Uterus (tissue), 2 donors: ENCODE results near the gene CHMP5.

Experiments used
- CTCF ChIP-seq, 4 experiments: fragments of 200-600 bp in 2 of 4; fragments of 450-650 bp in 2 of 4; sonication (generic) in 2 of 4; IDR thresholded peaks; one replicate each; pipeline ENCODE4 v1.5.1; 2016 to 2019; ENCODE audit warnings: antibody characterized with exemption in 4 of 4, mild to moderate bottlenecking in 2 of 4, moderate library complexity in 1 of 4
- POLR2A ChIP-seq, 2 donors: fragments of 450-650 bp; IDR thresholded peaks; one replicate each; pipeline ENCODE4 v1.6.1; 2016; ENCODE audit warnings: antibody characterized with exemption in 2 of 2, mild to moderate bottlenecking in 1 of 2, moderate library complexity in 1 of 2

- no peak for TF ChIP-seq CTCF (IDR thresholded peaks at IDR 0.05)
- no peak for TF ChIP-seq POLR2A (IDR thresholded peaks at IDR 0.05)
These were observed 20.7 kb downstream of the CHMP5 start for GRCh38 chr9:33285502-33285901.
